SK-N-SH treated with all-trans-retinoic acid at 6 μM for 48 hours (cell line): ENCODE data around the gene PRL.

ENCODE experiments used
- ATAC-seq: fragments of 200-7000 bp; cut with Tn5 transposase; 3 replicates; pipeline ENCODE4 v1.9.1; 2020; ENCODE audit warnings: mild to moderate bottlenecking, moderate library complexity
- ARNTL ChIP-seq: fragments of 450-650 bp; formaldehyde crosslinking; IDR thresholded peaks from 2 replicates; pipeline ENCODE4 v1.5.0; 2020; ENCODE audit warnings: low read depth, mild to moderate bottlenecking, moderate library complexity, borderline replicate concordance
- BACH2 ChIP-seq: fragments of 250-450 bp; sonication (Bioruptor Pico); IDR thresholded peaks from 2 replicates; pipeline ENCODE4 v1.9.0; 2021; ENCODE audit warnings: mild to moderate bottlenecking, borderline replicate concordance
- CREB5 ChIP-seq: fragments of 250-450 bp; sonication (Bioruptor Pico); IDR thresholded peaks from 2 replicates; pipeline ENCODE4 v1.5.1; 2020; ENCODE audit warnings: low read depth, mild to moderate bottlenecking, moderate library complexity
- CSDC2 ChIP-seq: fragments of 250-450 bp; sonication (Bioruptor Pico); IDR thresholded peaks from 2 replicates; pipeline ENCODE4 v1.5.0; 2020; ENCODE audit warnings: mild to moderate bottlenecking, moderate library complexity
- CSRNP3 ChIP-seq: fragments of 250-450 bp; sonication (Bioruptor Pico); IDR thresholded peaks from 2 replicates; pipeline ENCODE4 v1.5.1; 2021; ENCODE audit warnings: mild to moderate bottlenecking, moderate library complexity
- ESRRG ChIP-seq: fragments of 250-450 bp; sonication (Bioruptor Pico); IDR thresholded peaks from 2 replicates; pipeline ENCODE4 v1.6.1; 2021; ENCODE audit warnings: mild to moderate bottlenecking
- GLIS3 ChIP-seq: fragments of 250-450 bp; sonication (Bioruptor Pico); IDR thresholded peaks from 2 replicates; pipeline ENCODE4 v1.5.0; 2020; ENCODE audit warnings: mild to moderate bottlenecking, moderate library complexity
- ISL1 ChIP-seq: fragments of 250-450 bp; sonication (Bioruptor Pico); IDR thresholded peaks from 2 replicates; pipeline ENCODE4 v2.1.2; 2022; ENCODE audit warnings: mild to moderate bottlenecking, moderate library complexity
- OSR1 ChIP-seq: fragments of 250-450 bp; sonication (Bioruptor Pico); IDR thresholded peaks from 2 replicates; pipeline ENCODE4 v1.8.0; 2022; ENCODE audit warnings: moderate library complexity, mild to moderate bottlenecking, inconsistent platforms
- PATZ1 ChIP-seq: fragments of 250-450 bp; sonication (Bioruptor Pico); IDR thresholded peaks from 2 replicates; pipeline ENCODE4 v1.8.0; 2020; ENCODE audit warnings: mild to moderate bottlenecking, moderate library complexity, borderline replicate concordance
- POU6F1 ChIP-seq: fragments of 250-450 bp; sonication (Bioruptor Pico); IDR thresholded peaks from 2 replicates; pipeline ENCODE4 v1.8.0; 2021; ENCODE audit warnings: low read depth, mild to moderate bottlenecking, moderate library complexity, borderline replicate concordance
- PPARA ChIP-seq: fragments of 250-450 bp; sonication (Bioruptor Pico); IDR thresholded peaks from 2 replicates; pipeline ENCODE4 v1.5.0; 2020; ENCODE audit warnings: mild to moderate bottlenecking, borderline replicate concordance
- RARB ChIP-seq: fragments of 250-450 bp; sonication (Bioruptor Pico); IDR thresholded peaks from 2 replicates; pipeline ENCODE4 v1.8.0; 2021; ENCODE audit warnings: mild to moderate bottlenecking, moderate library complexity
- SNAI2 ChIP-seq: fragments of 250-450 bp; sonication (Bioruptor Pico); IDR thresholded peaks from 2 replicates; pipeline ENCODE4 v1.5.0; 2020; ENCODE audit warnings: mild to moderate bottlenecking, moderate library complexity
- TCF4 ChIP-seq: fragments of 250-450 bp; sonication (Bioruptor Pico); IDR thresholded peaks from 2 replicates; pipeline ENCODE4 v1.8.0; 2021; ENCODE audit warnings: mild to moderate bottlenecking, moderate library complexity, borderline replicate concordance
- ZC3H10 ChIP-seq: fragments of 250-450 bp; sonication (Bioruptor Pico); IDR thresholded peaks from 2 replicates; pipeline ENCODE4 v1.5.1; 2021; ENCODE audit warnings: mild to moderate bottlenecking, moderate library complexity
- ZFP3 ChIP-seq: fragments of 250-450 bp; sonication (Bioruptor Pico); IDR thresholded peaks from 2 replicates; pipeline ENCODE4 v1.5.0; 2020; ENCODE audit warnings: mild to moderate bottlenecking, moderate library complexity
- ZFP30 ChIP-seq: fragments of 450-650 bp; formaldehyde crosslinking; IDR thresholded peaks from 2 replicates; pipeline ENCODE4 v1.5.0; 2022; ENCODE audit warnings: mild to moderate bottlenecking, moderate library complexity
- ZNF565 ChIP-seq: fragments of 450-650 bp; formaldehyde crosslinking; conservative IDR thresholded peaks from 2 replicates; pipeline ENCODE4 v1.5.0; 2020; ENCODE audit warnings: low read depth, mild to moderate bottlenecking, moderate library complexity
- ZNF8 ChIP-seq: fragments of 450-650 bp; formaldehyde crosslinking; IDR thresholded peaks from 2 replicates; pipeline ENCODE4 v1.5.0; 2020; ENCODE audit warnings: mild to moderate bottlenecking, moderate library complexity

PRL gene

GRCh38 chr6:22294301-22294700 lies 2.5 kb downstream of the PRL start:
- ATAC-seq: no peak

GRCh38 chr6:22290045-22290444 lies 6.8 kb downstream of the PRL start:
- no peak for ATAC-seq
- TF ChIP-seq RARB (CRISPR knock-in tag) (no peak), ARNTL (CRISPR knock-in tag) (no peak), ISL1 (CRISPR knock-in tag) (no peak)

More at GRCh38 chr6:22294301-22294700, 2.5 kb downstream of the PRL start:
- TF ChIP-seq ZNF8 (CRISPR knock-in tag) (no peak), POU6F1 (CRISPR knock-in tag) (no peak), PPARA (no peak), SNAI2 (no peak), CSRNP3 (CRISPR knock-in tag) (no peak), ESRRG (CRISPR knock-in tag) (no peak), OSR1 (CRISPR knock-in tag) (no peak), RARB (CRISPR knock-in tag) (no peak), ISL1 (CRISPR knock-in tag) (no peak), ZC3H10 (CRISPR knock-in tag) (no peak), TCF4 (no peak), ZFP30 (no peak), CREB5 (no peak)
- TF ChIP-seq, all 23 proteins: peak for 0

GRCh38 chr6:22288721-22289120 lies 8.1 kb downstream of the PRL start:
- TF ChIP-seq PATZ1 (CRISPR knock-in tag) (no peak), RARB (CRISPR knock-in tag) (no peak), OSR1 (CRISPR knock-in tag) (no peak), CSDC2 (no peak), TCF4 (no peak), ZC3H10 (CRISPR knock-in tag) (no peak), PPARA (no peak), CREB5 (no peak), POU6F1 (CRISPR knock-in tag) (no peak), ARNTL (CRISPR knock-in tag) (no peak), SNAI2 (no peak), ZNF565 (CRISPR knock-in tag) (no peak), ZFP30 (no peak), ZFP3 (CRISPR knock-in tag) (no peak), GLIS3 (CRISPR knock-in tag) (no peak), ZNF8 (CRISPR knock-in tag) (no peak), CSRNP3 (CRISPR knock-in tag) (no peak), BACH2 (CRISPR knock-in tag) (no peak)
- TF ChIP-seq, all 23 proteins: peak for 0
- no peak for ATAC-seq
